T47D (cell line): ENCODE measurements around the gene GPC2.
"Not testable (repeated sequence)": the region's sequence is repeated elsewhere in the genome, so short reads cannot be mapped to it uniquely, and the experiment has no call there.

Experiments used
- DNase-seq, 2 experiments: peaks; one replicate each; pipeline versions ENCODE4 v3.0.0 to v3.0.0-alpha.2; 2011 to 2012; ENCODE audit warnings: low read depth in 1 of 2, low spot score in 1 of 2
- JUND ChIP-seq: IDR thresholded peaks from 2 replicates; pipeline ENCODE4 v1.6.1; 2012; ENCODE audit warnings: low read depth
- in situ Hi-C: cut with HindIII; loops from 2 replicates; pipeline ENCODE4 v1.10.0; 2016; ENCODE audit warnings: low sequenced_read_pairs, low pct_unique_long_range_greater_than_20kb

GPC2 gene

DNA sequence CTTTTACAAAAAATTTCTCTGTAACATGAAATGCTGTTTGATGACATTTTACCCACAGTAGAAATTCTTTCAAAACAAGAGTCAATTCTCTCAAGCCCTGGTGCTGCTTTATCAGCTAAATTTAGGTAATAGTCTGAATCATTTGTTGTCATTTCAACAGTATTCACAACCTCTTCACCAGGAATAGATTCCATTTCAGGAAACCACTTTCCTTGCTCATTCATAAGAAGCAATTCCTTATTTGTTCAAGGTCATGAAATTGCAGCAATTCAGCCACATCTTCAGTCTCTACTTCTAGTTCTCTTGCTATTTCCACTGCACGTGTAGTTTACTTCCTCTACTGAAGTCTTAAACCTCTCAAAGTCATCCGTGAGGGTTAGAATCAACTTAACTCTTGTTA, 14.6 kb upstream of the GPC2 start:
- no peak for DNase-seq
- in situ Hi-C loops = no loop called here
- no peak for TF ChIP-seq JUND

DNA sequence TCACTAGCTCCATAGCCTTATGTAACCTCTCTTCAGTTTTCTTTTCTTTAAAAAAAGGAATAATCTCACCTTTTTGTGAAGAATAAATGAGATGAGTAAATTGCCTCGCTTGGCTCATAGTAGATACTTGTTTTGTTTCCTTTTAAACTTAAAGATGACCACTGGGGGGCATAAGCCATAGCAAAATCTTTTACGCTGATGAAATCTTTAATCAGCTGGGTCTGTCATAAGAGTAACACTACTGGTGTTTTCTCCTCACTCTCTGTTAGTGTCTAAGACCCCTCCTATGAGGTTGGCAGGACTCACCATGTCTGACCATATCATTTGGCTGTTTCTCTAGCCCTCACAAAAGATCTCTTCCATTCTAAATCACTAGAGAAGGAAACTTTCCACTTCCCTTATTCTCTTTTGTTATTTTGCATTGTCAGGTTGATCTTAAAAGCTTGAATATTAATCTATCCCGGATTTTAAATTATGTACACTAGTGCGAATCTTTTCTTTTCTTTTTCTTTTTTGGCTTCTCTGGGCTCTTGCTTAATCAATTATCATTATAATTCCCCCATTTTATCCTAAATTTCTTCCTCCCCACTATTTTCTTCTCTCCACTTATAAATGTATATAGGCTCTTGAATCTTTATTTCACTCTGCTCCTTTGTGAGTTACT, 13.0 kb upstream of the GPC2 start:
- peak in 1 of 2 experiments; percentile 27 for DNase-seq
- TF ChIP-seq JUND = no peak
- in situ Hi-C loops = no loop called here

DNA sequence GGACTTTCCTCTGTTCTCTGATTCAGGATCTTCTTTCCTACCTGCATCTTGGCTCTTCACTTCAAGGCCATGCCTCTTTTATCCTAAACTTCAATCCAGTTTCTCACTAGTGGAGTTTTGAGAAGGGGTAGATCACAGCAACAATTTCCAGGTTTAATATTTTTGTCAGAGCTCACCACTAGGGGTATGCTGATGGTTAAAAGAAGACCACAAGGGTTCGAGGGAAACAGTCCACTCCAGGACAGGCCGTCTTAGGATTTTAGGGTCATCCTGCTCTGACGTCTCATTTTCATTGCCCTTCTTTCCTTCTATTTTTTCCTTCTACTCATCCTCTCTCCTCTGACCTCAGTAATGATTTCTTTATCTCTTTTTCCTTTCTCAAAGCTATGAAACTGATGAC, 11.9 kb upstream of the GPC2 start:
- in situ Hi-C loops = no loop called here
- TF ChIP-seq JUND = no peak
- no peak for DNase-seq

DNA sequence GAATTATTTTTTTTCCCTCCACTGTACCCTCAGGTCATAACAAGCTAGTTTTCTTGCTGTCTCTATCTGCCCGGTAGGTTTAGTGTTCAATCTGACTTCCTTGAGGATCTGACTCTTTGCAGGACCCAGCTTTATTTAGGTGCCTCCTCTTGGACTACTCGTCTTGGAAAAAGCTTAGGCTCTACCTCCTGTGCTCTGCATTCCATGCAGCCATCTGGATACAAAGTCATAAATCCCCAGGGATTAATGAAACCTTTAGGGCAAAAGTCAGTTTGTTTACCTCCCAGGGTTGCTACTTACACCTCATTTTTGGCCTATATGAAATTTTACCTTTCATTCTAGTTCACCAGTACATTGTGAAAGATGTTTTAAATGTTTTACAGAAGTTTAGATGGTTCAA, 8.5 kb upstream of the GPC2 start:
- in situ Hi-C loops = no loop called here
- DNase-seq = no peak
- TF ChIP-seq JUND = no peak

DNA sequence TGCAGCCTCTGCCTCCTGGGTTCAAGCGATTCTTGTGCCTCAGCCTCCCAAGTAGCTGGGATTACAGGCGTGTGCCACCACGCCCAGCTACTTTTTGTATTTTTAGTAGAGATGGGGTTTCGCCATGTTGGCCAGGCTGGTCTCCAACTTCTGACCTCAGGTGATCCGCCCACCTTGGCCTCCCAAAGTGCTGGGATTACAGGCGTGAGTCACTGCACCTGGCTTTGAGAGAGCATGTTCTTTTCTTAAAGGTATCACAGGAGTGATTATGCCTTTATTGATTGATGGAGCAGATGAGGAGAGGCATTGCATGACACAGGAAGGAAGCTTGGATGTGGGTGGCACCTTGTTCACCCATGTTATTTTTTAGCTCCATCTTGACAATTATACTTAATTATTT, 5.9 kb upstream of the GPC2 start:
- in situ Hi-C loops, DNase-seq: not testable (repeated sequence)

DNA sequence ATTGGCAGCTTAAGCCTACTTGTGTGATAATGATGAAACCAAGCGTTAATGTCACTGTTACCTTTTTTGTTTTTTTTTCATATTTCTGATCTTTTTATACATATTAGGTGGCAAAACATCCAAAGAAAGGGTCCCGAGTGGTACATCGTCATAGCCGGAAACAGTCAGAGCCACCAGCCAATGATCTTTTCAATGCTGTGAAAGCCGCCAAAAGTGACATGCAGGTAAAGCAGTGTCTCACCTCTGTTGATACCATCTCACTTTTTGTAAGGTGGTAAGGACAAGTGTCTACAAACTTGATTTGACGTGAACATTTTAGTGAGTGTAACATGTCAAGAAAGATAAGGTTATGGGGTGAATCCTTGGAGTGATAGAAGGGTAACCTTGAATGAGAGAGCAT, 5.4 kb upstream of the GPC2 start:
- DNase-seq, in situ Hi-C loops: not testable (repeated sequence)

DNA sequence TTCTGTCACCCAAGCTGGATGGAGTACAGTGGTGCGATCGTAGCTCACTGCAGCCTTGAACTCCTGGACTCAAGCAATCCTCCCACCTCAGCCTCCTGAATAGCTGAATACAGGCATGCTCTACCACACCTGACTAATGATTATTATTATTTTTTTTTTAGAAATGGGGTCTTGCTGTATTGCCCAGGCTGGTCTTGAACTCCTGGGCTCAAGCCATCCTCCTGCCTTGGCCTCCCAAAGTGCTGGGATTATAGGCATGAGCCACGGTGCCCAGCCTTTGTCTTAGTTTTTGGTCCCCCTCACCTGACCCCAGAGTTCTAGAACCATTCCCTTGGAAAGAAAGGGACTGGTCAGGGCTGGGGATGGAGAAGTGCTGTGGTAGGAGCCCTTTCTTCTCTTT, 2.9 kb upstream of the GPC2 start:
- in situ Hi-C loops, DNase-seq: not testable (repeated sequence)

DNA sequence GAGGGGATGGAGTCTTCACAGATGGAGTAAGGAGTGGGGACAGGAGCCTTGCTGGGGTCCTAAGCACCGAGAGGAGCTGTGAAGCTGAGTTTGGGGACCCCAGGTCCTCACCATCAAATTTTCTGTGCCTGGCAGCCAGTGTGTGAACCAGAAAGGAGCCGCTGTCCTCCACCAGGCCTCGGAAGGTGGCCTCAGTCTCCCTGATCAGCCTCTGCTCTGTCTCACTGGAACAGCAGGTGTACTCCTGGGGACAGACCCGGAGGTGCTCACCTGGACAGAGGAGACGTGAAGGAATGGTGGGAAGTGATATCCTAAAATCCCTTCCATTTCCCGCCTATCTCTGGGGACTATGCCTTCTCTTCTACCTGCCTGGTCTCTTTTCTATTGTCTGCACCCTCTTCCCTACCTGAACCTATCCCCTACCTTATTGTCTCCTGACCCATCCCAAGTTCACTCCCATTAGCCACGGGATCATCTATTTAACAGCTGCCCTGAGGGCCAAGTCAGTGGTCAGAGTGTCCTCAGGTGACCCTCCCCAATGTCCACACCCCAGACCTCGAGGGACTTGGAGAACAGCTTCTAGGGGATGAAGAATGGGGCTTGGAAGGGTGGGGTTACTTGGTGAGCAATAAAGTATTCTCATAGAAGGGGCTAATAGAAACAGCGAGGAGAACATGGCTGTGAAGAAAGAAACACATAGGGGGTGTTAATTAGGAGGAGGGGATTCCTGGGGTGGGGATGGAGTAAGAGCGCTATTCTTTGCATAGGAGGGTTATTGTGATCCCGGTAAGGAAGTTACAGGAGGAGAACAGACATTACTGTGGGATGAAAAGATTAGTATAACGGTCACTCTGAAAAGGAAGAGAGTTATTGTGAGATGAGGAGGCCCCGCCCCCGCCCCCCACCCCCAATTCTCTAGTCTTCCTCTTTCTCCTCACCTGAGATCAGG, 811 bp downstream of the GPC2 start:
- no peak for TF ChIP-seq JUND
- in situ Hi-C loops = no loop called here
- no peak for DNase-seq

DNA sequence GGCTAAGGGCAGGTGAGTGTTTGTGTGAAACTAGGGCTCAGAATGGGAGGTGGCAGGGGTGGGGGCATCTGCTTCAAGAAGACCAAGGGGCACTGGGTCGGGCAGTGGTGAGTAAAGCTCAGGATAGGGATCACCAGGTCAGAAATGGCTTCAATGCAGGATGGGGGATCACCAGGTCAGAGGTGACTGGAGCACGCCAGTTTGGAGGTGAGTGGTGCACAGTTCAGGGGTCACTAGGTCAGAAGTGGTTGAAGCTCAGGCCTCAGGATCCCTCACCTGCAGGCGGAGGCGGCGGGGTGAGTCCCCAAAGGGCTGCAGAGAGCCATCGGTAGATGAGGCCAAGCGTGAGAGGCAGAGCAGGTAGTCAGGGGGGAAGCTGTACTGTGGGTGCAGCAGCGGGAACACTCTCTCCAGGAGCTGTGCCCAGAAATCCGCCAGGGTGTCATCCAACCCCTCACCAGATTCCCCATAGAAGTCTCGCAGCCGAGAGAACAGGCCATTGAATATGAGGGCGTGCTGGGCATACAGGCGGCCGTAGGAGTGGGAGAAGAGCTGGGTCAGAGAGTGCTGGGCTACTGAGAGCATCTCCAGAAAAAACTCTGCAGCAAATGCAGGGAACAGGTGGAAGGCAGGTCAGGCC, 1.8 kb downstream of the GPC2 start:
- DNase-seq = no peak
- in situ Hi-C loops = no loop called here
- no peak for TF ChIP-seq JUND

DNA sequence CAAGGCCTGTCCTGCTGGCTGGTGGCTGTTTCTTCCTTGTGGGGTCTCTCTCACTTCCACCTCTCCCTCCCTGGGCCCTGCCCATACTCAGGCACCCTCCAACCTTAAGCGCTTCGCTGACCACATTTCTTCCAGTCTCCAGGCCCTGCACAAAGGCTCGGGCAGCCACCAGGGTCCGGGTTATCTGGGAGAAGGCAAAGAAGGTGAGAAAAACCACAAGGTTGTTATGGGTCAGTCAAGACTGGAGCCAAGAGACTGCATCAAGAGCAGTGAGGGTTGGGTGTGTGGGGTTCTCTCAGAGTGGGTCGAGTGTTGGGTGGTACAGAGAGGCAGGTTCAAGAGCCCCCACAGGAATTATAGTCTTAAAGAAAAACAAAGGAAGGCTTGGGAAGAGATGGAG, 2.6 kb downstream of the GPC2 start:
- in situ Hi-C loops = no loop called here
- no peak for DNase-seq
- TF ChIP-seq JUND = no peak

DNA sequence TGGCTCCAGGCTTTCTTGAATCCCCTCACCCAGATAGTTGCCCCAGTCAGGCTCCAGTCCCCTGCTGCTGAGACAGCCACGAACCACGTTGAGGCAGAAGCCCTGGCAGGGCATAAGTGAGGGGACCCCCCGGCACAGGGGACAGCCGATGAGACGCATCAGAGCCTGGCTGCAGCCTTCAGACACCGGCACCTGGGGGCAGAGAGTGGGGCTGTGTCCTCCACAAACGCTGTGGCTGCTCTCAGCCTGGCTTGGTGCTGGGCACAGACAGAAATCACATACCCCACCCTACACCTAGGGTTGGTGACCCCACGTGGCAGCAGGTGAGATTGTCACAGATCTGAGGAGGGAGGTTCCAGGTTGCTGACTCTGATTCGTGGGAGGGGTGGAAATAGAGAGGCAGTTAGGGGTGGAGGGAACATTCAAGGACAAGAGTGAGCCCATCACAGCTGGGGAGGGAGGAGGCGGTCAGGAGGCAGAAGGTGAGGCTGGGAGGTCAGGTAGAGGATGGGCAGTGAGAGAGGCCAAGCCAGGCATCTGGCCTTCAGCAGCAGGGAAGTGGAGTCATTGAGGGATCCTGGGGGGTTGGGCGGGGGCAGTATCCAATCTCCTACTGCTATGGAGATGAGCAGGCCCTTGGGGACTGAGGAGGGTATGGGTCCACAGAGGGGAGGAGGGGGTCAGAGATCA, 3.2 kb downstream of the GPC2 start:
- DNase-seq = no peak
- TF ChIP-seq JUND = no peak
- in situ Hi-C loops = no loop called here

DNA sequence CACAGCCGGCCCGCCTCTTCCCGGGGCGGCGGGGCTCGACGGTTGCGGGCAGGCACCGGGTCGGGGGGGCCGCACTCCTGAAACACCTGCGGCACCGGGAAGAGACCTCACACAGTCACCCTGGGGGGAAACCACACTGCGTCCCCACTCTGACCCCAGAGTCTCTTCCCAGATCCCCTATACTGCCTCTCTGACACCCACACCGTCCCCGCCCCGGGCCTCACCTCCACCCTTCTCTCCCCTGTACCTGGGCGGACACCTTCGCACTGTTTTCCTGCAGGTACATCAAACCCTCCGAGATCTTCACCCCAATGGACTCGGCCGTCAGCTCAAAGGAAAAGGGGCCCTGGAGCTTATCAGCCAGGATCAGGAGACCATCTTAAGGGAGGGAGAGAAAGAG, 5.3 kb downstream of the GPC2 start:
- DNase-seq = no peak
- no peak for TF ChIP-seq JUND
- in situ Hi-C loops = no loop called here
